ENCODE results near the gene MYLK4. TPM values are rescaled to one million over a fixed set of nuclear protein-coding genes. Genes with fewer than 3 reads are reported as not detected.

MYLK4 gene
- total RNA-seq, 3 donors from 2014 or later: 0.41 to 0.82 (median 0.43) TPM

DNA sequence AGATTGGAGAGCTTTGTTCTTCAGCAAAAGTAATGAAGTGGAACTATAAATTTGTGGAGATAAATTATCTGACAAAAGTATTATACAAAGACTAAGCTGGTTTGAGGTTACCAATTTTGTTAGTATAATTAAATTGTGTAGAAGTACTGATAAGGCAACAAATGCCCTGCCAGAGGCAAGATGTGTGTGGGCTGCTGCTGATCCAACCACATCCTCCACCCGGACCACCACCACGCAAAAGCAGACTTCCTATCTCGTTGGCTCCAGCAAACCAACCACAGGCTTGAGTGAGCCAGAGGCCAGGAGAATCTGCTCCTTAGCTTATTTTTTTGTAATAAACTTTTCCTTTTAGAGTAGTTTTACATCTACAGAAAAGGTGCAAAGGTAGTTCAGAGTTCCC is 1.1 kb upstream of the MYLK4 start:
- TF ChIP-seq, protein P1, sequence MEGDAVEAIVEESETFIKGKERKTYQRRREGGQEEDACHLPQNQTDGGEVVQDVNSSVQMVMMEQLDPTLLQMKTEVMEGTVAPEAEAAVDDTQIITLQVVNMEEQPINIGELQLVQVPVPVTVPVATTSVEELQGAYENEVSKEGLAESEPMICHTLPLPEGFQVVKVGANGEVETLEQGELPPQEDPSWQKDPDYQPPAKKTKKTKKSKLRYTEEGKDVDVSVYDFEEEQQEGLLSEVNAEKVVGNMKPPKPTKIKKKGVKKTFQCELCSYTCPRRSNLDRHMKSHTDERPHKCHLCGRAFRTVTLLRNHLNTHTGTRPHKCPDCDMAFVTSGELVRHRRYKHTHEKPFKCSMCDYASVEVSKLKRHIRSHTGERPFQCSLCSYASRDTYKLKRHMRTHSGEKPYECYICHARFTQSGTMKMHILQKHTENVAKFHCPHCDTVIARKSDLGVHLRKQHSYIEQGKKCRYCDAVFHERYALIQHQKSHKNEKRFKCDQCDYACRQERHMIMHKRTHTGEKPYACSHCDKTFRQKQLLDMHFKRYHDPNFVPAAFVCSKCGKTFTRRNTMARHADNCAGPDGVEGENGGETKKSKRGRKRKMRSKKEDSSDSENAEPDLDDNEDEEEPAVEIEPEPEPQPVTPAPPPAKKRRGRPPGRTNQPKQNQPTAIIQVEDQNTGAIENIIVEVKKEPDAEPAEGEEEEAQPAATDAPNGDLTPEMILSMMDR (IDR thresholded peaks at IDR 0.05): no peak
- intact Hi-C loops (cut with DNase I, micrococcal nuclease): loop anchor here in 1 of 2 donors (10.0 kb wide), 1 partner anchor 1157 kb away; no protein-coding TSS in a partner anchor

DNA sequence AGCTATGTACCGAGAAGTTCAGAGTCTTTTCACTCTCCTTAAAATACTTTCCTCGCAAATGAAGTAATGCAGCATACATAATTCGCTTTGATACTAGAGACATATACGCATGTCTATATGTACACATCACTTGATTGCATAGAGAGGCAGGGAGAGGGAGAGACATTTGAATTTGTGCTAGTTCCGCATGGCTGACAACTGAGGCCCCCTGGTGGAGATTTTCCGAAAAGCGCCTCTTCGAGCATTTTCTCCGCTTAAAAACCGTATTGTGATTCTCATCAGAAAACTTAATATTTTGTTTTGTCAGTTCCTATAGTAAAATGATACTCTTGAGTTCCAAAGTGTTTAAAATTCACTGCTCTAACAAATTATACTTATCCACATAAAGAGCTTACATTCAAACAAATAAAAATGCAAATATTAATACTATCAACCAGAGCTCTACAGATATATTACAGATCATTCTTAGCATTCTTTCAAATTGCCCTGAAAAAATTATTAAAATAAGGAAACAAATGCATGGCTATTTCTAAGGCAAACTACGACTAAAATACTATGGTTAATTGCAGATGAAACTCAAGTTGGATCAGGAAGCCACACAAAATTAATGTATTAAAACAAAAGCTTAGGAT is 637 bp downstream of the MYLK4 start:
- ATAC-seq (peak; percentile 81), DNase-seq (peak in 2 of 3 donors; percentile 59 to 82)
- H3K4me3 ChIP-seq: no peak overlapping the region
- no peaks in the 10 kb centered on the region for H3K4me1 ChIP-seq (ENCODE audit: low read depth)
- TF ChIP-seq, protein P1 (IDR thresholded peaks at IDR 0.05): peak; percentile 80
- intact Hi-C loops (cut with DNase I, micrococcal nuclease): loop anchor here in 1 of 2 donors (10.0 kb wide), 1 partner anchor 1155 kb away; no protein-coding TSS in a partner anchor
- no peaks in the 10 kb centered on the region for H3K9me3 ChIP-seq
- no peaks in the 10 kb centered on the region for H3K36me3 ChIP-seq (ENCODE audit: low read depth)

More for the DNA sequence above, 1.1 kb upstream of the MYLK4 start:
- H3K4me3 ChIP-seq: no peak overlapping the region
- ATAC-seq: no peak
- no peaks in the 10 kb centered on the region for H3K4me1 ChIP-seq (ENCODE audit: low read depth)
- H3K9me3 ChIP-seq: no peaks in the 10 kb centered on the region
- H3K36me3 ChIP-seq (ENCODE audit: low read depth): no peaks in the 10 kb centered on the region
- DNase-seq: no peak

DNA sequence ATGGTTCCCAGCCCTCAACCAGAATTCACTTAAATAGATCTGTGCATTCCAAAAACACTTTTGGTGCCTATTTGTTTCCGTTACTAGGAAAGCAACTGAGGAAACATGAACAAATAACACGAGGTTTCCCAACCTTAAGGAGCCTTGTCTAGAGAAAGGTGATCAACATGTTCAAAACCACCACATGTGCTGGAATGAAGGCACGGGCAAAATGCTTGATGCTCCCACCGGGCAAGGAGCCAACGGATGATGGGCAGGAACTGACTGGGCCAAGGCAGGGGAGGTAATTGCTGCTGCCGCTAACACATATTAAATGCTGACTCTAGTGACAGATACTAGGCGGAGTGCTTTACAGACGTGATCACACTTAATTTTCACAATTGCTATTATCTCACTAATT is 2.5 kb downstream of the MYLK4 start:
- no peak for ATAC-seq
- TF ChIP-seq, protein P1 (IDR thresholded peaks at IDR 0.05): no peak
- intact Hi-C loops (cut with DNase I, micrococcal nuclease): no loop called here
- DNase-seq: no peak
- Histone ChIP-seq H3K4me1 (ENCODE audit: low read depth) (no peaks in the 10 kb centered on the region), H3K36me3 (ENCODE audit: low read depth) (no peaks in the 10 kb centered on the region), H3K9me3 (no peaks in the 10 kb centered on the region), H3K4me3 (no peak overlapping the region)

DNA sequence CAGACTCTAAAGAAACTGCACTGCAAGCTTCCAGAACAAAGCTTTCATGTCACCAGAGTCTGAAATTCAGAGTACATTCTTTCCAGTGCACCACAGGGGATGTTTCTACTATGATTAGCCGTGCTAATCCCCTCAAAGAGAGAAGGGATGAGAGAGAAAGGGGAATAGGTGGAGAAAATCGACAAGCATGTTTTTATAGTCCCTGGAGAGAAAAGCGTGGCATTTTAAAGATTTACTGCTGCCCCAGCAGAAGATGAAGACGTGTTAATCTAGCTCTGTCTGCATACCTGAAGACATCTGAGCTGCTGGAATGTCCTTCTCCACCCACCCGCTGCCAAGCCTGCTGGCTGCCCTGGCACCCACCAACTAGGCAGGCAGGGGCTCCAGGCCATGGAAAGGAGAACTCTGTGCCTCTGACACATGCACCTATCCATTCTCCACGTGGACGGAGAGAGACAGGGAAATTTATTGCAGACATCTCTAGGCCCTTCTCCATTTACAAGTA is 4.1 kb downstream of the MYLK4 start:
- no peaks in the 10 kb centered on the region for H3K36me3 ChIP-seq (ENCODE audit: low read depth)
- H3K9me3 ChIP-seq: no peaks in the 10 kb centered on the region
- intact Hi-C loops (cut with DNase I, micrococcal nuclease): no loop called here
- DNase-seq (no peak), ATAC-seq (no peak)
- no peaks in the 10 kb centered on the region for H3K4me1 ChIP-seq (ENCODE audit: low read depth)
- no peak overlapping the region for H3K4me3 ChIP-seq
- TF ChIP-seq, protein P1 (IDR thresholded peaks at IDR 0.05): no peak

DNA sequence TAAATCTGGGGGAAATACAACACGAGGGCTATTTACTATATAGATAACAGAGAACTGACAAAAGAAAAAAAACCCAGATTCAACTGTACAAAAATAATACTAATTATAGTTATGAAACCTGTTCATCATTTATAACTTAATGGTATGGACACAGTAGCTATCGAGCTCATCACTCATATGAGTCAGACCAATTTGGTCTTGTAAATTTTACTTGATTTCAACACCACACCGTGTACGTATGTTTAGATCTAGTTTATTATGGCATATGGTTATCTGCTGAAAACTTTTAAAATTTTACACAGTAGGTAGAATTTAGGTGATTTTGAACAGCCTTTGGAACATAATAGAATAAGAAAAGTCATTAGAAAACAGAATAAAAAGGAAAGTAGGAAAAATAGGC is 5.5 kb downstream of the MYLK4 start:
- no peaks in the 10 kb centered on the region for H3K36me3 ChIP-seq (ENCODE audit: low read depth)
- ATAC-seq (peak; percentile 47), DNase-seq (no peak)
- intact Hi-C loops (cut with DNase I, micrococcal nuclease): no loop called here
- H3K4me1 ChIP-seq (ENCODE audit: low read depth): no peaks in the 10 kb centered on the region
- H3K9me3 ChIP-seq: no peaks in the 10 kb centered on the region
- TF ChIP-seq, protein P1 (IDR thresholded peaks at IDR 0.05): no peak
- no peak overlapping the region for H3K4me3 ChIP-seq
